EL (cell line): ENCODE data around the gene MAT2B.
A peak's percentile ranks its signal among the peaks of the same experiment; 100 is the strongest.

Experiments used
- DNase-seq: peaks from one replicate; pipeline ENCODE4 v3.0.0-alpha.2; 2016

MAT2B gene

GRCh38 chr5:163562071-163562470 lies 56.7 kb downstream of the MAT2B start:
- DNase-seq, result no peak

GRCh38 chr5:163563112-163563511 lies 57.7 kb downstream of the MAT2B start:
- no peak for DNase-seq

GRCh38 chr5:163563880-163564279 lies 58.5 kb downstream of the MAT2B start:
- DNase-seq, result no peak

GRCh38 chr5:163564321-163564938 lies 59.0 kb downstream of the MAT2B start:
- DNase-seq, result peak; percentile 60

GRCh38 chr5:163565492-163565891 lies 60.1 kb downstream of the MAT2B start:
- DNase-seq, result no peak

- peak; percentile 34 for DNase-seq
Measured at GRCh38 chr5:163565931-163566608, 60.7 kb downstream of the MAT2B start.

GRCh38 chr5:163566678-163567077 lies 61.3 kb downstream of the MAT2B start:
- DNase-seq, result no peak

- DNase-seq, result peak; percentile 21
Measured at GRCh38 chr5:163567811-163568210, 62.4 kb downstream of the MAT2B start.
